Neutrophil (primary cell): Measurements from ENCODE around the gene ULBP1.
"Not testable (repeated sequence)": the region's sequence is repeated elsewhere in the genome, so short reads cannot be mapped to it uniquely, and the experiment has no call there.

Experiments used
- H3K27ac ChIP-seq: fragments of 200-600 bp; sonication (generic); 2 replicates; pipeline ENCODE4 v1.5.1; 2016; ENCODE audit warnings: mild to moderate bottlenecking, moderate library complexity
- H3K27me3 ChIP-seq: fragments of 200-600 bp; sonication (generic); 2 replicates; pipeline ENCODE4 v1.6.0; 2016; ENCODE audit warnings: mild to moderate bottlenecking
- H3K36me3 ChIP-seq: fragments of 200-600 bp; sonication (generic); 2 replicates; pipeline ENCODE4 v1.5.1; 2017
- H3K4me1 ChIP-seq, 2 experiments: fragments of 200-600 bp in 1 of 2; sonication (generic) in 1 of 2; 1 replicate in 1 of 2; 2 replicates in 1 of 2; pipeline versions ENCODE4 v1.5.1 to v1.6.1; 2013 to 2016; ENCODE audit warnings: low read depth in 1 of 2, low read length in 1 of 2, mild to moderate bottlenecking in 1 of 2, moderate library complexity in 1 of 2; ENCODE audit not compliant: control insufficient read depth in 1 of 2, insufficient read depth in 1 of 2
- H3K4me3 ChIP-seq, 2 experiments: fragments of 200-600 bp in 1 of 2; sonication (generic) in 1 of 2; 1 replicate in 1 of 2; 2 replicates in 1 of 2; pipeline ENCODE4 v1.5.1; 2013 to 2016; ENCODE audit warnings: low read depth in 1 of 2, low read length in 1 of 2, mild to moderate bottlenecking in 1 of 2, moderate library complexity in 1 of 2
- H3K9me3 ChIP-seq: fragments of 200-600 bp; sonication (generic); 2 replicates; pipeline ENCODE4 v1.5.1; 2016
- CTCF ChIP-seq: fragments of 200-600 bp; sonication (generic); IDR thresholded peaks from 2 replicates; pipeline ENCODE4 v1.5.1; 2016; ENCODE audit warnings: antibody characterized with exemption

ULBP1 gene

GRCh38 chr6:149955654-149956317 lies 8.0 kb upstream of the ULBP1 start:
- H3K36me3 ChIP-seq, H3K4me3 ChIP-seq, H3K4me1 ChIP-seq, H3K27ac ChIP-seq, H3K9me3 ChIP-seq: not testable (repeated sequence)
- H3K27me3 ChIP-seq: peaks cover 98% of the 10 kb centered on the region

GRCh38 chr6:149958124-149958523 lies 5.6 kb upstream of the ULBP1 start:
- not testable (repeated sequence) for H3K4me3 ChIP-seq, H3K36me3 ChIP-seq, H3K4me1 ChIP-seq, H3K27ac ChIP-seq, H3K9me3 ChIP-seq
- H3K27me3 ChIP-seq: peaks cover 98% of the 10 kb centered on the region

GRCh38 chr6:149959806-149960205 lies 3.9 kb upstream of the ULBP1 start:
- peaks cover 16 to 17% of the 10 kb centered on the region in 2 experiments for H3K4me1 ChIP-seq
- H3K4me3 ChIP-seq, H3K27ac ChIP-seq, H3K36me3 ChIP-seq, H3K9me3 ChIP-seq: not testable (repeated sequence)
- H3K27me3 ChIP-seq: peaks cover 98% of the 10 kb centered on the region

GRCh38 chr6:149960488-149960887 lies 3.3 kb upstream of the ULBP1 start:
- Histone ChIP-seq H3K9me3 (no peaks in the 10 kb centered on the region), H3K27me3 (peaks cover 98% of the 10 kb centered on the region), H3K27ac (no peak overlapping the region), H3K4me1 (peaks cover 17 to 21% of the 10 kb centered on the region in 2 experiments), H3K36me3 (no peaks in the 10 kb centered on the region), H3K4me3 (no peak overlapping the region)
- TF ChIP-seq CTCF: no peak

GRCh38 chr6:149961728-149962425 lies 1.9 kb upstream of the ULBP1 start:
- peaks cover 98% of the 10 kb centered on the region for H3K27me3 ChIP-seq
- no peak for TF ChIP-seq CTCF
- no peaks in the 10 kb centered on the region for H3K9me3 ChIP-seq
- no peak overlapping the region for H3K27ac ChIP-seq
- no peak overlapping the region for H3K4me3 ChIP-seq
- peaks cover 17 to 21% of the 10 kb centered on the region in 2 experiments for H3K4me1 ChIP-seq
- H3K36me3 ChIP-seq: no peaks in the 10 kb centered on the region

- Histone ChIP-seq H3K4me3 (peak overlapping the region in 1 of 2 experiments; percentile 59), H3K4me1 (peaks cover 17 to 21% of the 10 kb centered on the region in 2 experiments), H3K36me3 (no peaks in the 10 kb centered on the region), H3K9me3 (no peaks in the 10 kb centered on the region), H3K27ac (no peak overlapping the region), H3K27me3 (peaks cover 98% of the 10 kb centered on the region)
- no peak for TF ChIP-seq CTCF
Observed at GRCh38 chr6:149962461-149963211, 1.1 kb upstream of the ULBP1 start.

- H3K4me3 ChIP-seq: peak overlapping the region; percentile 59 to 70
- peaks cover 17 to 21% of the 10 kb centered on the region in 2 experiments for H3K4me1 ChIP-seq
- no peaks in the 10 kb centered on the region for H3K36me3 ChIP-seq
- H3K27me3 ChIP-seq: peaks cover 98% of the 10 kb centered on the region
- no peak for TF ChIP-seq CTCF
- no peaks in the 10 kb centered on the region for H3K9me3 ChIP-seq
- H3K27ac ChIP-seq: no peak overlapping the region
Observed at GRCh38 chr6:149963212-149963461, 606 bp upstream of the ULBP1 start.
